HEK293T (cell line): ENCODE data around the gene CTIF.

Source experiments
- BHLHE40 ChIP-seq: fragments of 450-650 bp; IDR thresholded peaks from 2 replicates; pipeline ENCODE4 v1.6.1; 2016; ENCODE audit warnings: mild to moderate bottlenecking, moderate library complexity, borderline replicate concordance
- CTBP1 ChIP-seq: fragments of 450-650 bp; IDR thresholded peaks from 2 replicates; pipeline ENCODE4 v1.6.1; 2016; ENCODE audit warnings: borderline replicate concordance
- ELF4 ChIP-seq: fragments of 450-650 bp; IDR thresholded peaks from 2 replicates; pipeline ENCODE4 v1.6.1; 2017; ENCODE audit warnings: antibody characterized with exemption
- FOXM1 ChIP-seq: fragments of 450-650 bp; IDR thresholded peaks from 2 replicates; pipeline ENCODE4 v1.6.1; 2017; ENCODE audit warnings: mild to moderate bottlenecking, borderline replicate concordance
- HDGF ChIP-seq: fragments of 450-650 bp; IDR thresholded peaks from 2 replicates; pipeline ENCODE4 v1.6.1; 2017; ENCODE audit warnings: antibody characterized with exemption, borderline replicate concordance
- SP1 ChIP-seq: fragments of 450-650 bp; IDR thresholded peaks from 2 replicates; pipeline ENCODE4 v1.6.1; 2017
- SUZ12 ChIP-seq: fragments of 450-650 bp; IDR thresholded peaks from 2 replicates; pipeline ENCODE4 v1.6.1; 2016; ENCODE audit warnings: mild to moderate bottlenecking

- TF ChIP-seq FOXM1 (no peak), CTBP1 (no peak), SP1 (no peak), SUZ12 (no peak), HDGF (no peak), BHLHE40 (no peak), ELF4 (no peak)
These were observed 81.2 kb downstream of the CTIF start for GRCh38 chr18:48620071-48620470.
